ENCODE results near the gene LEF1.
"Not testable (repeated sequence)": the region's sequence is repeated elsewhere in the genome, so short reads cannot be mapped to it uniquely, and the experiment has no call there.

The LEF1 gene

GRCh38 chr4:108056418-108056817 lies 112.3 kb downstream of the LEF1 start:
- DNase-seq: no peak

DNA sequence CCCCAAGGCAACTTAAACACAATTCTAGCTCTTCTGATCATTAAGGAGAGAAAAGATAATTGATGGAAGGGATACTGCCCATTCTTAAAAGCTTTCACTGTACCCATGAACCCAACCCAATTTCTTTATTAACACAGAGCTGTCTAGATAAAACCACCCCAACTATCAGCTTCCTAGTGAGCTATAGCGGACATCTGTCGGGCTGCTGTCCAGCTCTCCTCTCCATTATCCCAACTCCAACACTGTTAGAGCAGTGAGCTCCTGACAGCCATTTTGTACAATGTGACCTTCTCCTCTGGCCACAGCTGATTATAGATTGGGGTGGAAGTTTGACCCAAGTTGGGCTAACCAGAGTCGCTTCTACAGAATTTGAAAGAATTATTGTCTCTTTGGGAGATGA lies 112.9 kb downstream of the LEF1 start:
- no peak for DNase-seq

DNA sequence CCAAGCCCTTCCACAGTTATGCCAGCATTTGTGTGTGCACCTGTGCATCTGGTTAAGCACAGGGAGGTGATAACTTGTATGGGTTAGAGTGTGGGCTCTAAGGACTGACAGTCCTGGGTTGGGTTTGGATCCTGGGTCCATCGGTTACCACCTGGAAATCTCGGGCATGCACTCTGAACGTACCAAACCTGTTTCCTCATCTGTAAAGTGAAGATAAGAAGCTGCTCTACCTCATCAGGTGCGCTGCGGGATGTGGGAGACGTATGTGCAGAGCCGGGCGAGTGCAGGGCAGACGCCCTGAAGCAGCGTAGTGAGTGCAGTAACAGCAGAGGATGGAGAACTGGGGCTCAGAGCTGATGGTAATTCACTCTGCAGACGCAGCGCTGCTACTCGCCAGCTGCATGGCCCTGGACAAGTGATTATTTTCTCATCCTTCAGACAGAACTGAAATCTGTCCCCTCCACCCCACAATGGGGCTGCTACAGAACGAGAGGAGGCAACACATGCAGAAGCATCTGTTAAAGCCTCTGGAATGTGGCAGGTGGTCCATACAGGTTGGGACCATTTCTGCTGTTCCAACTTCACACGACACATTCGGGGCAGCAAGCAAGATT lies 114.6 kb downstream of the LEF1 start:
- DNase-seq: no peak

GRCh38 chr4:108053251-108053711 lies 115.5 kb downstream of the LEF1 start:
- no peak for DNase-seq

- no peak for DNase-seq
Measured at GRCh38 chr4:108052558-108053120, 116.1 kb downstream of the LEF1 start.

- DNase-seq: no peak
Measured at GRCh38 chr4:108051343-108051742, 117.4 kb downstream of the LEF1 start.

DNA sequence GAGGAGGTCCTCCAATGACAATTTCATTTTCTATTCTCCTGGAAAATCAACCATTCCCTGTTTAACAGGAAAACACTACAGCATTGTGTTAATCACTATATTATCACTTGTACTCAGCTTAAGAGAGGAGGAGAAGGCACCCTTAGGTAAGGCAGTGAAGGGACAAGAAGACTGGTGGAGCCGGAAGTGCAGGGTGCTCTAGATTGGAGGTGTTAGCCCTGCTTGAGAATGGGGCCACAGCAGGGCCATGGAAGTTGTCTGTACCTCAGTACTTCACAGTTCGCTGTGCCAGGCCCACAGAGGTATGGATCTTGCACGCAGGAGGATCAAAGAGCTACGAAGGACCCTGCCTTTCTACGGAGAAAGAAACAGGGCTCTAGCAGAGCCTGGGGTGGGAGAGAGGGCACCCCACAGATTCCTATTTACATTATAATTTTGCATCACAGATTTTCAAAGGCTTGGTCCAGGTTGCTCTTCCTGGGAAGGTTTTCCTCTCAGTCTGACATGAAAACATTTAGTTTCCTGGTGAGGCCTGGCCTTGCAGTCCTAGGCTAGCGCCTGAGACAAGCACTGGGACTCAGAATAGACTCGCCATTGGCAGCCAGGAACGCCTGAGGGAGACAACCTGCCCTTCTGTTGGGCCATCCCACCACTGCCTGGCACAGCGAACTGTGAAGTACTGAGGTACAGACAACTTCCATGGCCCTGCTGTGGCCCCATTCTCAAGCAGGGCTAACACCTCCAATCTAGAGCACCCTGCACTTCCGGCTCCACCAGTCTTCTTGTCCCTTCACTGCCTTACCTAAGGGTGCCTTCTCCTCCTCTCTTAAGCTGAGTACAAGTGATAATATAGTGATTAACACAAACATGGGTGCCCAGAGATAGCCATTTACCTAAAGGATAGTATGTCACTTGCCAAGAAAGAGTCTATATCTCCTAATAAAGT lies 118.3 kb downstream of the LEF1 start:
- not testable (repeated sequence) for DNase-seq

DNA sequence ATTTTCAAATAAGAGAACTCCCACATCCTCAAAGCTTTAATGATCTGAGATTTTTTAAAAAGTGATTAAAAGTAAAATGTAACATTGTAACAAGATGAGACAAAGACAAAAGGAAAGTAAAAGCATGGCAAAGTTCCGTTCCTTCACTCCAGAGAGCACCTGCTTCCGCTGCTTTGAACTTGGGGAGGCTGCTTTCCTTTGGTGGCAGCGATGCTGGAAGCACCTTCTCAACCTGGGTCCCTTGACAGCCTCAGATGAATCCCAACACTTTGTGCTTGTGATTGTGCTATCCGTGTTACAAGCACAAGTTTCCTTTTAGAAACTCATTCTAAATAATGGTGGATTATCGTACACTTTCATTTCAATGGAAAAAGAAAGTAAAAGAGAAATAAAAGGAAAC lies 119.3 kb downstream of the LEF1 start:
- peak; percentile 28 for DNase-seq

GRCh38 chr4:108048997-108049396 lies 119.7 kb downstream of the LEF1 start:
- no peak for DNase-seq

DNA sequence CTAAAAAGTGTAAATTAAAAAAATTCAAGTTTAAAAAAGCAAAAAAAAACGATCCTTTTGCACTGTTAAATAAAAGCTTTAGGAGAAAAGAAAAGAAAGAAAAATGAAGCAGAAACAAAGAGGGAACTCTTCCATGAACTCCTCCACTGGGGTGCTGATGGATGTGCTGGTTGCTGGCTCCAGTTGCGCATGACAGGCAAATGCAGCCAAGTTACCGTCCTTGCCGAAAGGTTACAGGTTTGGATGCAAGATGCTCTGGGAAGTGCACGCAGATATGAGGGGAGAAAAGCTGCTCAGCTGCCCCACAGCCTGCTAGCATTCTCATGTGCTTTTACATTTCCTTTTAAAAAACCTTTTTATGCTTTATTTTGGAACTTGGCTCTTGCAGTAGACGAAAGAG lies 120.6 kb downstream of the LEF1 start:
- no peak for DNase-seq

DNA sequence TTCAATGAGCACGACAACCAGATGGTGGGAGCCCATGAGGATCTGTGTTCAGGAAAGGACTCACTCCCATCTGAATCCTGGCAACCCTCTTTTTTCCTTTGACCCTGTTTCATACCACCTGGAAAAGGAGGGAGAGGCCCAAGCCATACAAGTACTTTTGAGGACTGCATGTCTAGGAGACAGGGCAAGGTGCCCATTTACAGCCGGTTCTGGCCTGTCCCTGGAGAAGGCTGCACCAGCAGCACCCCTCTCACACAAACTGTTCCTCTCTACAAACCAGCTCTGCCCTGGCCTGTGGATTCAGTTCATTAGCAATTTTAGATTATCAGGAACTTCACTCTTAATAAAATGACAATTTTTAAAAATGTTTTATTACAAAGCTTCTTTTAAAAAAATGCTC lies 121.5 kb downstream of the LEF1 start:
- no peak for DNase-seq

DNA sequence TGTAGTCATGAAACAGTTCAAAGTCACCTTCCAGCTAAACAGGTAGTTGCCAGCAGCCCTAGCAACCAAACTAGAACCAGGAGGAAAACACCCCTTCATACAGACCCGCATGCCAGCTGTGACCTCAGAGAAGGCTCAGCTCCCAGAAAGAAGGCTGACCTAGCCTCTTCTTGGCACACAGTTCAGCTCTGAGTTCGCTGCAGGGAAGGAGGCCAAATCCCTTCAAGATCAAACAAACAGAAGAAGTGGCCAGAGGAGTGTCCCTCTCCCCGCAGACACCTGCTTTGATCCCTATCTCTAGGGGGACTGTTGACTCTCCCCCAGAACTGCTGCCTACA lies 123.1 kb downstream of the LEF1 start:
- DNase-seq: no peak

- no peak for DNase-seq
Measured at GRCh38 chr4:108044951-108045686, 123.6 kb downstream of the LEF1 start.

DNA sequence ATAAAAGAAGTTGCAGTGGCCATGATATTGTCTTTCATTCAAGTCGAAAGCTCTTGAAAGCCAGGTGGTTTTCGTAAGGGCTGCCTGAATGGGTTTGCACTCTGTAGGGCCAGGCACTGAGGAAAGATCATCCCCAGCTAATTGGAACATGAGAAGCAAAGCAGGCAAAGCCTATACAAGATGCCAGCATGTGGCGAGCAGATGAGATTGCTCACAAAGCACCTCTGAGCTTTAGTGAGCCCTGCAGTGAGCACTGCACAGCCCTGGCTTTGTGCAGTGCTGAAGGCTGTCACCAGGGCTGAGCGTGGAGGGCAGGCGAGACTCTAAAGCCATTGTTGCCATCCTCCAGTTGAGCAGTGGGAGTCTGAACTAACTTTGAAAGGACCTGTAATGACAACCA lies 125.2 kb downstream of the LEF1 start:
- DNase-seq: no peak

DNA sequence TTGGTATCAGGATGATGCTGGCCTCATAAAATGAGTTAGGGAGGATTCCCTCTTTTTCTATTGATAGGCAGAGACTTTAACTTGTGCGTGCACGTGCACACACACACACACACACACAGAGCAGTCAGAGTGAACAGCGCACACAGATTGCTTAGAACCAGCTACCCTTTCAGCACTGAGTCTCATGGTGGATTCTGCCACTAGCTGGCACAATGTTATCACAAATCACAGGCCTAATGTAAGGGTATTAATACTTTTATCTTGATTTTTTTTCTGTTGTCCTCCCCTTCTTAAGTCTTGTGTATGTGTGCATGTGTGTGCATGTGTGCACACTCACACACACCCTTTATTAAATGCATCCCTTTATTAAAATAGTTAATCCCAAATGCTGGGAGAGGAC lies 125.8 kb downstream of the LEF1 start:
- no peak for DNase-seq

DNA sequence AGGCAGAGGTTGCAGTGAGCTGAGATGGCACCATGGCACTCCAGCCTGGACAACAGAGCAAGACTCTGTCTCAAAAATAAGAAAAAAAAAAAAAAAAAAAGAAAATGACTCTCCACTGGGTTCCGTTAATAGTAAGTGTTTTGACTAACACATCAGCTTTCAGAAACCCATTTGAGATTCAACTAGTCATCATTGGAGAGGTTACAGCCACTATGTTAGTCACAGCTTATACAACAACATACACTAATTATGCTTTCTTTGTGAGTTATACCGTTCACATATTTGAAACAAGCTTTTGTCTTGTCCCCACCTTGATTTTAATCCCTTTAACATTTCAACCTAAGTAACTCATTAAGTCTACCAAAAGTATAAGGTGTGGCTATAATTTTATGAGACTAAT lies 130.8 kb downstream of the LEF1 start:
- no peak for DNase-seq

GRCh38 chr4:108036213-108036612 lies 132.5 kb downstream of the LEF1 start:
- DNase-seq: peak; percentile 62

DNA sequence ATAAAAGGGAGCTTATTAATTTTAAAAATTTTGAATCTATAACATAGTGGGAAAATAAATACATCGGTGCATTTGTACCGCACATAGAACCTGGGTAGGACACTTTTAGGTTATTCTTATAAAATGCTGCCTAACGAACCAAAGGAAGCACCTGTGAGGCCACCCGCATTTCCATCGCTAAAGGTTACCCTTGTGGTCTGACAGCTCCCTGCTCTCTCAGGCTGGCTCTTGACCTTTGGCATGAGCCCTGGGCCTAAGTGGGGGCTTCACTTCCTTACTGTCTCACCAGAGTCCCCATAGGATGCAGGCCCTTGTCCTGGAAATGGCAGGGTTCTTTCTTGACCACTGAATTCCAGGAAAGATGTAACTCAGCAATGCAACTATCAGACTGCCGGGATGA lies 133.0 kb downstream of the LEF1 start:
- no peak for DNase-seq

DNA sequence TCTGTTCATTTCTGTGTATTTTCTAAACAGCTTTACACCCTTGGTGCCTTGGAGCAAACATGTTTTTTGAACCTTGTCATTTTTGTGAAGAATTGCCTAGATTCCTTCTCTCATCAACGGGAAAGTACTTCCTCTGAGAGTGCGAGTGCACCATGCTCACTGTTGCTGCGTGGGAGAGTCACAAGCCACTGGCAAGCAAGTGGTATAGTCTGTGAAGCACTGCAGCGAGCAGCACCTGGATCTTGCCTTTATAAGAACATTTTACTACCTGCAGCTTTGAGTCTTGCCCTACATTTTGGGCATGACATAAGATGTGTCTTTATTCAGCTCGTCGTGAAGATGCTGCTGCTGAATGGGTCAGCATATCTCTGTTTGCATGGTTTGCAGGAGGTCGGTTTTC lies 134.2 kb downstream of the LEF1 start:
- DNase-seq: no peak

GRCh38 chr4:108033348-108033747 lies 135.4 kb downstream of the LEF1 start:
- no peak for DNase-seq

- peak; percentile 46 for DNase-seq
Measured at GRCh38 chr4:108031427-108032083, 137.2 kb downstream of the LEF1 start.

- peak; percentile 69 for DNase-seq
Measured at GRCh38 chr4:108030332-108030731, 138.4 kb downstream of the LEF1 start.

DNA sequence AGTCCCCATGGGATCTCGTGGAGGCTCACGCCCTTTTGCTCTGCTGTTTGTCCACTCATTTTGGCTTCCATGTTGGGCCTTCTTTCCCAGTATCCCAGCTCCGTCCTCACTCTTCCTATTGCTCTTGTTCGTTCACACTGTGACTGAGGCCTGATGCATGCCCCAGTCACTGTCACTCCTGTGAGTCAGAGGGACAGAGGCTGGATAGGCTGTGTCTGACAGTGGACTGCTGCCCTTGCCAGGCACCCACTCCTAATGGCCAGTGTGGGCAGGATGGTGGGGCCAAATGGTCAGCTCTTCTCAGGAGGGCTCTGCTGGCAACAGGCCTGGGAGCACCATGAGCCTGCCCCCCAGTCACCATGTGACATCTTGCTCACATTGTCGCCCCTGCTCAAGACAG lies 139.0 kb downstream of the LEF1 start:
- DNase-seq: no peak

Measured in stimulated activated CD4-positive, alpha-beta T cell treated with anti-CD3 and anti-CD28 coated beads, Interleukin-4, amount 100 ng/mL, for 1 hour (primary cell).